ENCODE data around the gene ERBB4. TPM values are rescaled to one million over a fixed set of nuclear protein-coding genes. Genes with fewer than 3 reads are reported as not detected.

ERBB4 gene
- total RNA-seq, 1 donor from 2014 or later = 25.3 TPM

- H3K4me1 ChIP-seq = no peaks in the 10 kb centered on the region
- H3K4me3 ChIP-seq = no peak overlapping the region
- no peaks in the 10 kb centered on the region for H3K36me3 ChIP-seq
- H3K9me3 ChIP-seq = no peaks in the 10 kb centered on the region
- peak in 1 of 2 donors; percentile 53 for ATAC-seq
- H3K27ac ChIP-seq = no peak overlapping the region
- no peaks in the 10 kb centered on the region for H3K27me3 ChIP-seq (ENCODE audit: low read depth)
- intact Hi-C loops (cut with DNase I) = no loop called here
- TF ChIP-seq CTCF (IDR thresholded peaks at IDR 0.05) = no peak
- no peak for DNase-seq
Observed at GRCh38 chr2:212177724-212178123, 360.9 kb downstream of the ERBB4 start.

- ATAC-seq = no peak
- intact Hi-C loops (cut with DNase I) = no loop called here
Observed at GRCh38 chr2:212176151-212176550, 362.5 kb downstream of the ERBB4 start.

GRCh38 chr2:212173756-212174510 is 364.7 kb downstream of the ERBB4 start:
- DNase-seq (no peak), ATAC-seq (no peak)
- no peak for TF ChIP-seq CTCF (IDR thresholded peaks at IDR 0.05)
- no peaks in the 10 kb centered on the region for H3K36me3 ChIP-seq
- H3K4me3 ChIP-seq = no peak overlapping the region
- H3K27me3 ChIP-seq (ENCODE audit: low read depth) = no peaks in the 10 kb centered on the region
- H3K9me3 ChIP-seq = no peaks in the 10 kb centered on the region
- no peaks in the 10 kb centered on the region for H3K4me1 ChIP-seq
- no peak overlapping the region for H3K27ac ChIP-seq
- intact Hi-C loops (cut with DNase I) = no loop called here

More at GRCh38 chr2:212176151-212176550, 362.5 kb downstream of the ERBB4 start:
- Histone ChIP-seq H3K36me3 (no peaks in the 10 kb centered on the region), H3K9me3 (no peaks in the 10 kb centered on the region), H3K27ac (no peak overlapping the region), H3K4me1 (no peaks in the 10 kb centered on the region), H3K4me3 (no peak overlapping the region), H3K27me3 (ENCODE audit: low read depth) (no peaks in the 10 kb centered on the region)
- no peak for DNase-seq
- TF ChIP-seq CTCF (IDR thresholded peaks at IDR 0.05) = no peak

GRCh38 chr2:212173331-212173730 is 365.3 kb downstream of the ERBB4 start:
- intact Hi-C loops (cut with DNase I) = no loop called here
- Histone ChIP-seq H3K27ac (no peak overlapping the region), H3K27me3 (ENCODE audit: low read depth) (no peaks in the 10 kb centered on the region), H3K4me1 (no peaks in the 10 kb centered on the region), H3K4me3 (no peak overlapping the region), H3K9me3 (no peaks in the 10 kb centered on the region), H3K36me3 (no peaks in the 10 kb centered on the region)
- no peak for ATAC-seq
- TF ChIP-seq CTCF (IDR thresholded peaks at IDR 0.05) = no peak
- DNase-seq = no peak

GRCh38 chr2:212170382-212170781 is 368.2 kb downstream of the ERBB4 start:
- Histone ChIP-seq H3K4me3 (no peak overlapping the region), H3K9me3 (no peaks in the 10 kb centered on the region), H3K27me3 (ENCODE audit: low read depth) (no peaks in the 10 kb centered on the region), H3K27ac (no peak overlapping the region), H3K4me1 (no peaks in the 10 kb centered on the region), H3K36me3 (no peaks in the 10 kb centered on the region)
- intact Hi-C loops (cut with DNase I) = no loop called here
- no peak for TF ChIP-seq CTCF (IDR thresholded peaks at IDR 0.05)
- no peak for DNase-seq
- ATAC-seq = no peak
